Ishikawa (cell line): ENCODE measurements around the gene DIP2B.

ENCODE experiments used
- CEBPB ChIP-seq: IDR thresholded peaks from 2 replicates; pipeline ENCODE4 v1.6.1; 2012
- CREB1 ChIP-seq: IDR thresholded peaks from 2 replicates; pipeline ENCODE4 v1.6.1; 2012; ENCODE audit warnings: low read depth
- EGR1 ChIP-seq: IDR thresholded peaks from 2 replicates; pipeline ENCODE4 v1.6.1; 2012
- EP300 ChIP-seq: IDR thresholded peaks from 2 replicates; pipeline ENCODE4 v1.6.1; 2012; ENCODE audit warnings: borderline replicate concordance
- FOXM1 ChIP-seq: IDR thresholded peaks from 2 replicates; pipeline ENCODE4 v1.6.1; 2012; ENCODE audit warnings: low read depth, borderline replicate concordance
- MAX ChIP-seq: IDR thresholded peaks from 2 replicates; pipeline ENCODE4 v1.6.1; 2012
- NFIC ChIP-seq: IDR thresholded peaks from 2 replicates; pipeline ENCODE4 v1.6.1; 2012
- RAD21 ChIP-seq: IDR thresholded peaks from 2 replicates; pipeline ENCODE4 v1.6.1; 2012; ENCODE audit warnings: low read depth
- REST ChIP-seq: IDR thresholded peaks from 2 replicates; pipeline ENCODE4 v1.6.1; 2012; ENCODE audit warnings: low read depth, mild to moderate bottlenecking
- TAF1 ChIP-seq: IDR thresholded peaks from 2 replicates; pipeline ENCODE4 v1.6.1; 2012; ENCODE audit warnings: low read depth, mild to moderate bottlenecking
- TCF12 ChIP-seq: IDR thresholded peaks from 2 replicates; pipeline ENCODE4 v1.6.1; 2012; ENCODE audit warnings: low read depth
- TEAD4 ChIP-seq: IDR thresholded peaks from 2 replicates; pipeline ENCODE4 v1.6.1; 2012
- USF1 ChIP-seq: IDR thresholded peaks from 2 replicates; pipeline ENCODE4 v1.6.1; 2012
- YY1 ChIP-seq: IDR thresholded peaks from 2 replicates; pipeline ENCODE4 v1.6.1; 2012; ENCODE audit warnings: low read depth
- ZBTB7A ChIP-seq: IDR thresholded peaks from 2 replicates; pipeline ENCODE4 v1.6.1; 2012; ENCODE audit warnings: low read depth

DIP2B gene

GRCh38 chr12:50613463-50613862 lies 108.7 kb downstream of the DIP2B start:
- TF ChIP-seq MAX (no peak), FOXM1 (no peak), NFIC (no peak), TAF1 (no peak), CREB1 (no peak), RAD21 (no peak), TEAD4 (no peak), REST (no peak), EP300 (no peak), YY1 (no peak), USF1 (no peak), EGR1 (no peak), TCF12 (no peak), ZBTB7A (no peak), CEBPB (no peak)

- no peak for TF ChIP-seq USF1
- peak; percentile 74 for TF ChIP-seq TEAD4
- no peak for TF ChIP-seq NFIC
- TF ChIP-seq MAX, result peak; percentile 80; the same call in 1 of the 2 replicates
- TF ChIP-seq TAF1, result no peak
- TF ChIP-seq CREB1, result no peak
- no peak for TF ChIP-seq RAD21
These were observed 109.5 kb downstream of the DIP2B start for GRCh38 chr12:50614167-50614759.

GRCh38 chr12:50615145-50615906 lies 110.5 kb downstream of the DIP2B start:
- no peak for TF ChIP-seq YY1
- no peak for TF ChIP-seq CEBPB
- TF ChIP-seq EP300, result no peak
- no peak for TF ChIP-seq TCF12
- no peak for TF ChIP-seq NFIC
- TF ChIP-seq EGR1, result no peak
- TF ChIP-seq ZBTB7A, result no peak
- no peak for TF ChIP-seq FOXM1
- no peak for TF ChIP-seq TAF1
- TF ChIP-seq CREB1, result no peak
- TF ChIP-seq TEAD4, result no peak
- TF ChIP-seq USF1, result no peak
- TF ChIP-seq MAX, result no peak
- no peak for TF ChIP-seq REST
- no peak for TF ChIP-seq RAD21

- no peak for TF ChIP-seq NFIC
- TF ChIP-seq CEBPB, result no peak
- no peak for TF ChIP-seq CREB1
- no peak for TF ChIP-seq TEAD4
- no peak for TF ChIP-seq USF1
- no peak for TF ChIP-seq YY1
- TF ChIP-seq TCF12, result no peak
- TF ChIP-seq RAD21, result no peak
These were observed 111.1 kb downstream of the DIP2B start for GRCh38 chr12:50615907-50616296.

GRCh38 chr12:50617657-50618056 lies 112.9 kb downstream of the DIP2B start:
- TF ChIP-seq NFIC (no peak), EGR1 (no peak), ZBTB7A (no peak), TEAD4 (no peak), REST (no peak), TAF1 (no peak), USF1 (no peak), EP300 (no peak), FOXM1 (no peak), CEBPB (no peak), CREB1 (no peak), YY1 (no peak), MAX (no peak), TCF12 (no peak), RAD21 (no peak)
